A549 (cell line): ENCODE measurements around the gene PRL.

Experiments used
- CEBPB ChIP-seq, 2 experiments: fragments of >200 bp in 1 of 2; sonication (Bioruptor Twin) in 1 of 2; formaldehyde crosslinking in 1 of 2; IDR thresholded peaks; 2 replicates each; pipeline ENCODE4 v1.6.1; 2012 to 2016
- CTCF ChIP-seq: fragments of >200 bp; sonication (Bioruptor Twin); formaldehyde crosslinking; IDR thresholded peaks from 3 replicates; pipeline ENCODE4 v1.5.1; 2016
- RFX5 ChIP-seq: fragments of 450-650 bp; IDR thresholded peaks from 2 replicates; pipeline ENCODE4 v1.7.1; 2014; ENCODE audit warnings: antibody characterized with exemption, mild to moderate bottlenecking, moderate library complexity

- TF ChIP-seq CEBPB (IDR thresholded peaks at IDR 0.05) (no peak), CTCF (no peak), RFX5 (no peak)
These were observed 10.1 kb upstream of the PRL start for GRCh38 chr6:22306741-22307466.
